Suprapubic skin (tissue), 4 donors: Measurements from ENCODE around the gene NRP1. TPM values are rescaled to one million over a fixed set of nuclear protein-coding genes. Genes with fewer than 3 reads are reported as not detected.

Experiments used
- DNase-seq, 2 donors: peaks; one replicate each; pipeline ENCODE4 v3.0.0-alpha.2; 2019; ENCODE audit warnings: low spot score in 2 of 2
- H3K27ac ChIP-seq: fragments of 200-600 bp; sonication (generic); one replicate; pipeline ENCODE4 v1.5.1; 2019
- H3K27me3 ChIP-seq: fragments of 200-600 bp; sonication (generic); one replicate; pipeline ENCODE4 v1.5.1; 2019
- H3K36me3 ChIP-seq: fragments of 200-600 bp; sonication (generic); one replicate; pipeline ENCODE4 v1.5.1; 2019
- H3K4me1 ChIP-seq: fragments of 200-600 bp; sonication (generic); one replicate; pipeline ENCODE4 v1.5.1; 2019
- H3K4me3 ChIP-seq: fragments of 200-600 bp; sonication (generic); one replicate; pipeline ENCODE4 v1.5.1; 2019; ENCODE audit warnings: mild to moderate bottlenecking
- H3K9me3 ChIP-seq: fragments of 200-600 bp; sonication (generic); one replicate; pipeline ENCODE4 v1.5.1; 2019
- CTCF ChIP-seq, 2 donors: fragments of 200-600 bp in 1 of 2; fragments of 450-650 bp in 1 of 2; sonication (generic) in 1 of 2; IDR thresholded peaks; one replicate each; pipeline ENCODE4 v1.5.1; 2016 to 2019; ENCODE audit warnings: antibody characterized with exemption in 2 of 2, mild to moderate bottlenecking in 1 of 2, moderate library complexity in 1 of 2
- EP300 ChIP-seq: sonication (generic); formaldehyde crosslinking; IDR thresholded peaks from one replicate; pipeline ENCODE4 v1.6.1; 2017; ENCODE audit warnings: antibody characterized with exemption
- POLR2A ChIP-seq, 2 donors: fragments of 450-650 bp; IDR thresholded peaks; one replicate each; pipeline ENCODE4 v1.6.1; 2017; ENCODE audit warnings: antibody characterized with exemption in 2 of 2, mild to moderate bottlenecking in 2 of 2, moderate library complexity in 2 of 2
- POLR2AphosphoS5 ChIP-seq, 3 donors: sonication (generic); formaldehyde crosslinking; IDR thresholded peaks; one replicate each; pipeline ENCODE4 v1.6.1; 2017; ENCODE audit warnings: antibody characterized with exemption in 3 of 3
- WGBS: methylation state at CpG from one replicate; pipeline ENCODE4 v1.1.5; 2018; 5-methylcytosine and 5-hydroxymethylcytosine counted together
- total RNA-seq, 4 donors: library from RNA; depleted of rRNA; stranded (reverse); fragments of >200 nt; gene quantifications; one replicate each; pipeline ENCODE4 v1.1.0, GENCODE V29; 2016

NRP1 gene
- total RNA-seq, 4 donors from 2014 or later = 9.5 to 23.7 (median 18.2) TPM

DNA sequence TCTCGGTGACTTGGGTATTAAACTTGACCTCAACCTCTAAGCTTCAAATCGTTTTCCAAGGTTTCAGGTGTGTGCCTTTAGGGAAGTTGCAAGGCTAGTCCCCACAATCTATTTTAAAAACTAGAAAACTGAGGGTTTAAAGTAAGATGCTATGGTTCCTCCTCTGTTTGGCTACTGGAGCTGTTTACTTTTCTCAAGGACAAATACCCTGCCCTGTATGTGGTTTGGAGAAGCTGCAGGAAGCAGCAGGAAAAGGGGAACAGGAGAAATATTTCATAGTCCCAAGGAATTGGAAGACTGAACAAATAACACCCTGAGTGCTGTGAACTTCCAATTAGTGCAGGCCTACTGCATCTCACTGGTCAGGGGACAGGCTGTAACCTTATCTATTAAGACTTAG lies 135.9 kb downstream of the NRP1 start:
- TF ChIP-seq POLR2A (IDR thresholded peaks at IDR 0.05) (no peak), POLR2AphosphoS5 (IDR thresholded peaks at IDR 0.05) (no peak), EP300 (no peak), CTCF (IDR thresholded peaks at IDR 0.05) (no peak)
- no peak overlapping the region for H3K27ac ChIP-seq
- peaks cover 21% of the 10 kb centered on the region for H3K36me3 ChIP-seq
- no peak for DNase-seq
- no peaks in the 10 kb centered on the region for H3K9me3 ChIP-seq
- 88% methylated on average over 2 of the region's 2 CpGs for WGBS
- H3K4me1 ChIP-seq = peaks cover 17% of the 10 kb centered on the region
- no peaks in the 10 kb centered on the region for H3K27me3 ChIP-seq
- no peak overlapping the region for H3K4me3 ChIP-seq

GRCh38 chr10:33196710-33197491 lies 137.6 kb downstream of the NRP1 start:
- Histone ChIP-seq H3K9me3 (no peaks in the 10 kb centered on the region), H3K4me3 (no peak overlapping the region), H3K27ac (no peak overlapping the region), H3K36me3 (peaks cover 9% of the 10 kb centered on the region), H3K27me3 (no peaks in the 10 kb centered on the region), H3K4me1 (peaks cover 24% of the 10 kb centered on the region)
- 68% methylated on average over 16 of the region's 16 CpGs for WGBS
- no peak for DNase-seq
- TF ChIP-seq POLR2AphosphoS5 (IDR thresholded peaks at IDR 0.05) = no peak
- no peak for TF ChIP-seq POLR2A (IDR thresholded peaks at IDR 0.05)
- TF ChIP-seq CTCF (IDR thresholded peaks at IDR 0.05) = no peak
- no peak for TF ChIP-seq EP300

- 78% methylated on average over 3 of the region's 3 CpGs for WGBS
- Histone ChIP-seq H3K4me1 (peaks cover 24% of the 10 kb centered on the region), H3K27ac (no peak overlapping the region), H3K4me3 (no peak overlapping the region), H3K27me3 (no peaks in the 10 kb centered on the region), H3K9me3 (no peaks in the 10 kb centered on the region), H3K36me3 (peaks cover 8% of the 10 kb centered on the region)
- TF ChIP-seq CTCF (IDR thresholded peaks at IDR 0.05) (no peak), POLR2AphosphoS5 (IDR thresholded peaks at IDR 0.05) (no peak), EP300 (no peak), POLR2A (IDR thresholded peaks at IDR 0.05) (no peak)
- no peak for DNase-seq
Measured at GRCh38 chr10:33196377-33196706, 138.1 kb downstream of the NRP1 start.

DNA sequence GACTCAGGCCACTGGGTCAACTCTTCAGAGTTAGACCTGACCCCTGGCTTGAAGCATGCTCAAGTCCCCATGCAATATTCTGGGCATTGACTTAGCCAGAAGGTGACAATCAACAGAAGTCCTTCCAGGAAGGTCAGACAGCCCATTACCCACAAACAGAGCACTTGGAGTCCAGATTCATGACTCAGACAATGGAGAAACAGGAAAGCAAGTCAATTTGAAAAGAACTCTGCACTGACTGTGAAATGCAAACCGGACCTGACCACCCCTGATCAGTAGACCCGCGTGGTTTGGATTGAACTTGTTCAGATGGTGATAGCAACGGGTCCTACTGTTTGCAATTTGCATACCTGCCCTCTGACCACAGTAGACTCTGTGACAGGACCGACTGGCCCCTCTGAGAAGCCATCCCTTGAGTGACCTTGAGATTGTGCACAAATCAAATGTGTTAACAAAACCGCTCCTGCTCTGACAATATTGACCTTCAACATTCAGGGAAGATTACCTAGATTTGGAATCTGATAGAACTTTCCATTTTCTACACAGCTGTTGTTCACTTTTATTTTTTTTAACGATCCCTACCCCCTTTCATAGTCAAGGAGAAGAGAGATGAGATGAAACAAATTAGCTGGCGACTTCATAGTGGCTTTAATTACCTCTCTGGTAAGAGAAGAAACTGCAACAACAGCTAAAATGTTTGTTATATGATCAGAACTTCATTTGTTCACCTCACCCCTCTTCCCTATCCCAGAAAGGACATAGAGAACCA lies 138.7 kb downstream of the NRP1 start:
- 94% methylated on average over 8 of the region's 8 CpGs for WGBS
- Histone ChIP-seq H3K27me3 (no peaks in the 10 kb centered on the region), H3K9me3 (no peaks in the 10 kb centered on the region), H3K36me3 (peaks cover 8% of the 10 kb centered on the region), H3K4me1 (peaks cover 24% of the 10 kb centered on the region), H3K4me3 (no peak overlapping the region), H3K27ac (no peak overlapping the region)
- TF ChIP-seq POLR2AphosphoS5 (IDR thresholded peaks at IDR 0.05) (no peak), EP300 (no peak), CTCF (IDR thresholded peaks at IDR 0.05) (no peak), POLR2A (IDR thresholded peaks at IDR 0.05) (no peak)
- no peak for DNase-seq
